Umbilical cord (tissue), 2 donors: Measurements from ENCODE around the gene SDS. TPM values are rescaled to one million over a fixed set of nuclear protein-coding genes. Genes with fewer than 3 reads are reported as not detected.
"Not testable (repeated sequence)": the region's sequence is repeated elsewhere in the genome, so short reads cannot be mapped to it uniquely, and the experiment has no call there.

Source experiments
- DNase-seq: peaks from one replicate; pipeline ENCODE4 v3.0.0-alpha.2; 2015; ENCODE audit warnings: low spot score
- total RNA-seq: library from RNA; depleted of rRNA; stranded (reverse); fragments of >200 nt; gene quantifications from one replicate; pipeline ENCODE4 v1.2.3, GENCODE V29; 2014; ENCODE audit warnings: low replicate concordance; ENCODE audit not compliant: insufficient read depth

The SDS gene
- total RNA-seq, 1 donor from 2014 or later, result 2.4 TPM

- no peak for DNase-seq
Observed at GRCh38 chr12:113381220-113381619, 22.5 kb downstream of the SDS start.

GRCh38 chr12:113378291-113378690 lies 25.4 kb downstream of the SDS start:
- DNase-seq, result no peak

GRCh38 chr12:113374823-113375428 lies 28.8 kb downstream of the SDS start:
- no peak for DNase-seq

- no peak for DNase-seq
Observed at GRCh38 chr12:113373969-113374368, 29.7 kb downstream of the SDS start.

- no peak for DNase-seq
Observed at GRCh38 chr12:113373440-113373839, 30.2 kb downstream of the SDS start.

GRCh38 chr12:113372371-113372770 lies 31.3 kb downstream of the SDS start:
- no peak for DNase-seq

GRCh38 chr12:113371808-113372207 lies 31.9 kb downstream of the SDS start:
- no peak for DNase-seq

GRCh38 chr12:113370923-113371682 lies 32.6 kb downstream of the SDS start:
- no peak for DNase-seq

- no peak for DNase-seq
Observed at GRCh38 chr12:113369391-113369985, 34.2 kb downstream of the SDS start.

- DNase-seq, result no peak
Observed at GRCh38 chr12:113368331-113368730, 35.4 kb downstream of the SDS start.

GRCh38 chr12:113366827-113367226 lies 36.9 kb downstream of the SDS start:
- DNase-seq, result no peak

GRCh38 chr12:113365639-113366395 lies 37.9 kb downstream of the SDS start:
- DNase-seq, result no peak

GRCh38 chr12:113364698-113365097 lies 39.0 kb downstream of the SDS start:
- no peak for DNase-seq

- no peak for DNase-seq
Observed at GRCh38 chr12:113361574-113362370, 41.9 kb downstream of the SDS start.

GRCh38 chr12:113359939-113360748 lies 43.5 kb downstream of the SDS start:
- DNase-seq, result no peak

- peak; percentile 13 for DNase-seq
Observed at GRCh38 chr12:113359133-113359938, 44.4 kb downstream of the SDS start.

GRCh38 chr12:113358381-113359132 lies 45.1 kb downstream of the SDS start, which contains the start of gene PLBD2:
Gene PLBD2 (plus strand): TSS chr12:113358587. CDS start chr12:113358601, 14 bp downstream.
- peak; percentile 96 for DNase-seq

- not testable (repeated sequence) for DNase-seq
Observed at GRCh38 chr12:113354192-113354591, 49.5 kb downstream of the SDS start.

- no peak for DNase-seq
Observed at GRCh38 chr12:113351089-113351488, 52.6 kb downstream of the SDS start.
